Measurements from ENCODE around the gene OVCA2.

DNA sequence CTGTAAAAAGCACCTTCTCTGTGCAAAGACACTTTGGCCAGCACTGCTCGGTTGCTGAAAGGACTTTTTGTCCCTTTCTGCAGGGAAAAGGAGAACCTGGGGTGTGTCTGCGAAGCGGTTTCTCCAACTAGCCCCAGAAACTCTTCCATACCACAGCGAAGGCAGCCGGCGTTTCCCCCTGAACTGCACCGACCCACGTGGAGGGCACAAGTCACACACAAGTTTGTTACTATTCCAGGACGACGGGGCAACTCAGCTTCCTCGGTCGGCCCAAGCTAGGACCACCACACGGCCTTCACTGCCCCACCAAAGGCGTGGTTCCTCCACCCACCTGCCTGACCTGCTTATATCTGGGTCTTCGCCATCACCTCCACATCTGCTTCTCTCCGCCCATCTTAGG is 18.6 kb upstream of the OVCA2 start:
- no peak for TF ChIP-seq ZNF274 (IDR thresholded peaks at IDR 0.05; ENCODE audit: low read depth, low read length)
- TF ChIP-seq YY1 (IDR thresholded peaks at IDR 0.05; ENCODE audit: insufficient read depth, insufficient read length), result no peak
- TF ChIP-seq SUZ12 (IDR thresholded peaks at IDR 0.05; ENCODE audit: extremely low read depth, insufficient read depth, insufficient read length), result no peak

Data from NT2/D1 (cell line).